DND-41 (cell line): Measurements from ENCODE around the gene TNNC2.

Source experiments
- ATAC-seq: fragments of 200-7000 bp; cut with Tn5 transposase; 3 replicates; pipeline ENCODE4 v1.9.1; 2021; ENCODE audit warnings: low read depth; ENCODE audit not compliant: insufficient read depth
- DNase-seq: peaks from one replicate; pipeline ENCODE4 v3.0.0-alpha.2; 2020
- H2AFZ ChIP-seq: 2 replicates; pipeline ENCODE4 v1.6.0; 2012; ENCODE audit warnings: low read depth, low read length
- H3K27ac ChIP-seq: 2 replicates; pipeline ENCODE4 v1.5.1; 2012; ENCODE audit warnings: low read length, inconsistent platforms
- H3K27me3 ChIP-seq: fragments of 200-600 bp; sonication (generic); 2 replicates; pipeline ENCODE4 v1.6.0; 2012; ENCODE audit warnings: low read length, mild to moderate bottlenecking, inconsistent platforms; ENCODE audit not compliant: insufficient read depth, poor library complexity
- H3K36me3 ChIP-seq: 2 replicates; pipeline ENCODE4 v1.5.1; 2012; ENCODE audit warnings: low read length, inconsistent platforms; ENCODE audit not compliant: insufficient read depth
- H3K4me1 ChIP-seq: 2 replicates; pipeline ENCODE4 v1.5.1; 2012; ENCODE audit warnings: mild to moderate bottlenecking, low read length; ENCODE audit not compliant: insufficient read depth
- H3K4me2 ChIP-seq: 2 replicates; pipeline ENCODE4 v1.6.0; 2012; ENCODE audit warnings: mild to moderate bottlenecking, moderate library complexity, low read length, inconsistent platforms; ENCODE audit not compliant: insufficient read depth
- H3K4me3 ChIP-seq, 2 experiments: fragments of 200-600 bp in 1 of 2; shearing (Covaris generic) in 1 of 2; 2 replicates each; pipeline ENCODE4 v1.5.1; 2012 to 2016; ENCODE audit warnings: inconsistent platforms in 2 of 2, low read length in 2 of 2, mild to moderate bottlenecking in 2 of 2, low read depth in 1 of 2, moderate library complexity in 1 of 2
- H3K79me2 ChIP-seq: 2 replicates; pipeline ENCODE4 v1.6.0; 2012; ENCODE audit warnings: low read length, inconsistent platforms; ENCODE audit not compliant: insufficient read depth
- H3K9ac ChIP-seq: 2 replicates; pipeline ENCODE4 v1.6.0; 2012; ENCODE audit warnings: low read depth, mild to moderate bottlenecking, inconsistent platforms, low read length, moderate library complexity
- H3K9me3 ChIP-seq: 2 replicates; pipeline ENCODE4 v1.5.1; 2012; ENCODE audit warnings: low read length, moderate library complexity, mild to moderate bottlenecking, inconsistent platforms; ENCODE audit not compliant: insufficient read depth, severe bottlenecking
- H4K20me1 ChIP-seq: 2 replicates; pipeline ENCODE4 v1.6.0; 2012; ENCODE audit warnings: low read length; ENCODE audit not compliant: insufficient read depth
- EZH2 ChIP-seq: IDR thresholded peaks from 3 replicates; pipeline ENCODE4 v1.6.1; 2012; ENCODE audit warnings: borderline replicate concordance, low read depth, mild to moderate bottlenecking, moderate library complexity, low read length, inconsistent platforms; ENCODE audit not compliant: severe bottlenecking
- TF ChIP-seq, protein P1 (sequence below): IDR thresholded peaks from 2 replicates; pipeline ENCODE4 v1.5.1; 2012; ENCODE audit warnings: borderline replicate concordance, low read length, moderate library complexity, mild to moderate bottlenecking; ENCODE audit not compliant: poor library complexity, severe bottlenecking; ENCODE audit errors: extremely low read depth

TNNC2 gene

DNA sequence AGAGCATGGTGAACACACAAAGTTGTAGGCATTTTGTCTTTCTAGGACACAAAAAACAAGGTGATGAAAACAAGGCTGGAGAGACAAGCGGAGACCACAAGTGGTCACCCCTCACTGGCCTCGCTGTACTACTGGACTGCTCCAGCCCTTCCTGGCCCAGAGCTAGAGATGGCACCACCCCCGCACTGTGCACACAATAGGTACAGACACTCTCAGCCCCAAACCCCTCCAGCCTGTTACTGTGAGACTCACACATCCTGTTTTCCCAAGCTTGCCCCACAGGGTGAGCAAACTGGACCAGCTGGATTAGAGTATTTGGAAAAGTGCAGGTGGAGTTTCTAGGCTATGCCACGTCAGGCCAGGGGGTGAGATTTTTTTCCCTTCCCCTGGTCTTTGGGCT, 45.5 kb upstream of the TNNC2 start:
- TF ChIP-seq, protein P1, sequence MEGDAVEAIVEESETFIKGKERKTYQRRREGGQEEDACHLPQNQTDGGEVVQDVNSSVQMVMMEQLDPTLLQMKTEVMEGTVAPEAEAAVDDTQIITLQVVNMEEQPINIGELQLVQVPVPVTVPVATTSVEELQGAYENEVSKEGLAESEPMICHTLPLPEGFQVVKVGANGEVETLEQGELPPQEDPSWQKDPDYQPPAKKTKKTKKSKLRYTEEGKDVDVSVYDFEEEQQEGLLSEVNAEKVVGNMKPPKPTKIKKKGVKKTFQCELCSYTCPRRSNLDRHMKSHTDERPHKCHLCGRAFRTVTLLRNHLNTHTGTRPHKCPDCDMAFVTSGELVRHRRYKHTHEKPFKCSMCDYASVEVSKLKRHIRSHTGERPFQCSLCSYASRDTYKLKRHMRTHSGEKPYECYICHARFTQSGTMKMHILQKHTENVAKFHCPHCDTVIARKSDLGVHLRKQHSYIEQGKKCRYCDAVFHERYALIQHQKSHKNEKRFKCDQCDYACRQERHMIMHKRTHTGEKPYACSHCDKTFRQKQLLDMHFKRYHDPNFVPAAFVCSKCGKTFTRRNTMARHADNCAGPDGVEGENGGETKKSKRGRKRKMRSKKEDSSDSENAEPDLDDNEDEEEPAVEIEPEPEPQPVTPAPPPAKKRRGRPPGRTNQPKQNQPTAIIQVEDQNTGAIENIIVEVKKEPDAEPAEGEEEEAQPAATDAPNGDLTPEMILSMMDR, result no peak
- TF ChIP-seq EZH2, result no peak
- no peak overlapping the region for H3K4me2 ChIP-seq
- ATAC-seq, result no peak

DNA sequence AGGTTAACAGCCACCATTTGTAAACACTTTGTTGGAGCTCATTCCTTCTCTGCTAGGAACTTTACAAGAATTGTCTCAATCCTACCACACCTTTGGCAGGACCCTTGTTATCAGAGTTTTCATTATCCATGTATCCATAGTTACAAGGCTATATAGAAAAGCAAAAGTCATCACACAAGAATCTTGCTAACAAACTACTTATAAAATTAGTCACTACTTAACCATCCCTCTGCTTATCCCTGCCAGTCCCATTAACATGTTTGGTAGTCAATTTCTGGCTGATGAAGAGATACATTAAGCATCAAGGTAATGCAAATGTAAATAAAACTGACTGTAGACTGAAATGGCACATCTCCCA, 40.7 kb upstream of the TNNC2 start:
- Histone ChIP-seq H4K20me1 (no peaks in the 10 kb centered on the region), H3K79me2 (no peaks in the 10 kb centered on the region), H3K9me3 (no peaks in the 10 kb centered on the region), H3K27me3 (no peaks in the 10 kb centered on the region), H3K36me3 (no peaks in the 10 kb centered on the region), H3K4me3 (no peak overlapping the region), H3K9ac (no peak overlapping the region), H3K4me1 (no peaks in the 10 kb centered on the region), H2AFZ (no peak overlapping the region), H3K27ac (no peak overlapping the region), H3K4me2 (no peak overlapping the region)
- no peak for TF ChIP-seq EZH2
- TF ChIP-seq, protein P1, result no peak
- ATAC-seq (no peak), DNase-seq (no peak)

More for the DNA sequence above, 45.5 kb upstream of the TNNC2 start:
- H3K4me3 ChIP-seq, result no peak overlapping the region
- no peaks in the 10 kb centered on the region for H3K79me2 ChIP-seq
- no peak for DNase-seq
- no peaks in the 10 kb centered on the region for H3K27me3 ChIP-seq
- H3K4me1 ChIP-seq, result no peaks in the 10 kb centered on the region
- no peak overlapping the region for H2AFZ ChIP-seq
- no peak overlapping the region for H3K27ac ChIP-seq
- no peaks in the 10 kb centered on the region for H3K9me3 ChIP-seq
- H3K36me3 ChIP-seq, result peaks cover 9% of the 10 kb centered on the region
- H3K9ac ChIP-seq, result no peak overlapping the region
- no peaks in the 10 kb centered on the region; the same call in 1 of the 2 replicates for H4K20me1 ChIP-seq

DNA sequence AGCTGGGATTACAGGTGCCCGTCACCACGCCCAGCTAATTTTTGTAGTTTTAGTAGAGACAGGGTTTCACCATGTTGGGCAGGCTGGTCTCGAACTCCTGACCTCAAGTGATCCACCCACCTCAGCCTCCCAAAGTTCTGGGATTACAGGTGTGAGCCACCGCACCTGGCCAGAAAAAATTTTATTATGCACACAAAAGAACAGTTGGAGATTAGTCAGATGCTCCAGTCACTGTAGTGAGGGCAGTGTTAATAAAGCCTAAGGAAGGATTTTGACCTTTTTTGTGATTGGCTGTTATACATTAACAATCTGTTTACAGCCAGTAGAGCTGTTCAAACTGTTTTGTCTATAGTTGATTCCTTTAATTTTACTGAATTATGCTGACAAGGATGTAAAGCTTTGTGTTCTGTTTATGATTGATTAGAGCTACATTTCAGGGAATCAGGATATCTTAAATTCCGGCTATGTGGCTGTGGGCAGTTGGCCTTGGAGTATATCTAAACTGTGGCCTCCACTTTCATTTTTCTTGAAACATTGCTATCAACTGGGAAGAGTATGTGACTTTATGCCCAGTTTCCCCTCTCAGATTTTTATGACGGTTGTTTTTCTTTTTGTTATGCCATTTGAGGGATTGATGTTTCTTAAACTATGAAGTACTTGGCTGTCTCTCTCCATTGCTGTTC, 40.2 kb upstream of the TNNC2 start:
- no peak for TF ChIP-seq EZH2
- TF ChIP-seq, protein P1, result no peak
- Histone ChIP-seq H3K27me3 (no peaks in the 10 kb centered on the region), H3K4me3 (no peak overlapping the region), H2AFZ (no peak overlapping the region), H3K4me1 (no peaks in the 10 kb centered on the region), H3K9me3 (no peaks in the 10 kb centered on the region), H3K27ac (no peak overlapping the region), H3K9ac (no peak overlapping the region), H3K36me3 (no peaks in the 10 kb centered on the region), H4K20me1 (no peaks in the 10 kb centered on the region), H3K79me2 (no peaks in the 10 kb centered on the region), H3K4me2 (no peak overlapping the region)
- ATAC-seq, result no peak
- DNase-seq, result no peak
